Caco-2 (cell line): ENCODE measurements around the gene RNMT. TPM values are rescaled to one million over a fixed set of nuclear protein-coding genes. Genes with fewer than 3 reads are reported as not detected.
"Not testable (repeated sequence)": the region's sequence is repeated elsewhere in the genome, so short reads cannot be mapped to it uniquely, and the experiment has no call there.

Source experiments
- Bru-seq: library from RNA; stranded (reverse); fragments of 400-500 nt; gene quantifications from one replicate; lab custom pipeline; 2021; lab: Mats Ljungman, UMichigan
- BruChase-seq, 2 experiments: library from RNA; stranded (reverse); fragments of 400-500 nt; gene quantifications; one replicate each; lab custom pipeline; 2021; lab: Mats Ljungman, UMichigan
- BruUV-seq: library from RNA; stranded (reverse); fragments of 400-500 nt; replicated peaks from 2 replicates; lab custom pipeline; 2021; lab: Mats Ljungman, UMichigan
- CTCF ChIA-PET: fragments of 300-600 bp; sonication (Branson Sonifier 250); formaldehyde crosslinking; loops from one replicate; lab custom pipeline; 2022; ENCODE audit warnings: antibody characterized with exemption; lab: Charles Lee
- POLR2A ChIA-PET: fragments of 300-600 bp; sonication (Branson Sonifier 250); formaldehyde crosslinking; loops from one replicate; lab custom pipeline; 2022; ENCODE audit warnings: antibody characterized with exemption; lab: Charles Lee
- DNase-seq, 2 experiments: peaks; one replicate each; pipeline versions ENCODE4 v3.0.0 to v3.0.0-alpha.2; 2020 to 2022
- H3K27me3 ChIP-seq: replicated peaks from 2 replicates; pipeline ENCODE4 v1.6.0; 2011; ENCODE audit warnings: low read length; ENCODE audit not compliant: control insufficient read depth, insufficient read depth
- H3K36me3 ChIP-seq: 2 replicates; pipeline ENCODE4 v1.5.1; 2011; ENCODE audit warnings: low read length; ENCODE audit not compliant: control insufficient read depth, insufficient read depth
- H3K4me1 ChIP-seq: fragments of 250-450 bp; sonication (Bioruptor Pico); 2 replicates; pipeline ENCODE4 v1.5.1; 2020; ENCODE audit warnings: mild to moderate bottlenecking
- H3K4me3 ChIP-seq: 2 replicates; pipeline ENCODE4 v1.5.1; 2011; ENCODE audit warnings: low read depth, mild to moderate bottlenecking, control low read depth, low read length
- H3K9me3 ChIP-seq: fragments of 250-450 bp; sonication (Bioruptor Pico); 2 replicates; pipeline ENCODE4 v1.5.1; 2020; ENCODE audit warnings: mild to moderate bottlenecking, moderate library complexity
- H3K27ac Mint-ChIP-seq: one replicate; pipeline ENCODE4 v1.8.0; 2022; ENCODE audit warnings: mixed read lengths; ENCODE audit not compliant: unreplicated experiment
- H3K27me3 Mint-ChIP-seq: one replicate; pipeline ENCODE4 v1.8.0; 2022; ENCODE audit warnings: mixed read lengths; ENCODE audit not compliant: insufficient read depth, unreplicated experiment
- H3K36me3 Mint-ChIP-seq: one replicate; pipeline ENCODE4 v1.8.0; 2022; ENCODE audit warnings: mild to moderate bottlenecking, mixed read lengths; ENCODE audit not compliant: insufficient read depth, unreplicated experiment
- H3K4me1 Mint-ChIP-seq: one replicate; pipeline ENCODE4 v1.8.0; 2022; ENCODE audit warnings: low read depth, mixed read lengths; ENCODE audit not compliant: unreplicated experiment
- H3K4me3 Mint-ChIP-seq: one replicate; pipeline ENCODE4 v1.8.0; 2022; ENCODE audit warnings: mild to moderate bottlenecking, moderate library complexity, mixed read lengths; ENCODE audit not compliant: unreplicated experiment
- H3K9me3 Mint-ChIP-seq: one replicate; pipeline ENCODE4 v1.8.0; 2022; ENCODE audit warnings: mixed read lengths; ENCODE audit not compliant: unreplicated experiment
- intact Hi-C: fragments of 100-400 bp; cut with micrococcal nuclease; formaldehyde crosslinking; loops from one replicate; pipeline ENCODE4 v1.10.0; 2022; ENCODE audit not compliant: unreplicated experiment
- long read RNA-seq: library from polyadenylated mRNA; stranded (forward); transcript quantifications from one replicate; pipeline ENCODE4 v2.0.0, GENCODE V29; 2022
- total RNA-seq: library from RNA; stranded (reverse); gene quantifications from 2 replicates; pipeline ENCODE4 v1.2.3, GENCODE V29; 2022
- TF ChIP-seq, protein P1 (sequence below), 2 experiments: fragments of 200-600 bp in 1 of 2; IDR thresholded peaks; 1 replicate in 1 of 2; 2 replicates in 1 of 2; pipeline versions ENCODE4 v1.5.1 to v1.8.0; 2011 to 2022; ENCODE audit warnings: antibody characterized with exemption in 1 of 2, control low read depth in 1 of 2, inconsistent platforms in 1 of 2, low read depth in 1 of 2, low read length in 1 of 2, mild to moderate bottlenecking in 1 of 2, moderate library complexity in 1 of 2; ENCODE audit not compliant: insufficient read depth in 1 of 2, severe bottlenecking in 1 of 2, unreplicated experiment in 1 of 2

The RNMT gene
- total RNA-seq: 34.2 and 36.5 TPM in 2 replicates
- Bru-seq, nascent RNA: percentile 81 among the genes with signal in this experiment
- BruChase-seq, experiment 1, labeled RNA remaining after a 2-hour chase: percentile 86 among the genes with signal in this experiment
- BruChase-seq, experiment 2, labeled RNA remaining after a 6-hour chase: percentile 82 among the genes with signal in this experiment
- long read RNA-seq, full-length matches to known transcripts: 14 of 20 reads
- long read RNA-seq, partial matches to known transcripts: 4 of 20 reads
- long read RNA-seq, other reads (novel, unspliced or antisense): 2 of 20 reads

GRCh38 chr18:13726232-13726971, at the start of gene RNMT, which contains the start of gene FAM210A:
Gene RNMT (plus strand): TSS chr18:13726673. CDS start chr18:13731518, 4,845 bp downstream.
Gene FAM210A (minus strand): TSS chr18:13726558. CDS start chr18:13682077, 44,481 bp downstream.
- Histone ChIP-seq H3K4me1 (no peaks in the 10 kb centered on the region), H3K9me3 (no peaks in the 10 kb centered on the region), H3K4me3 (peak within 1 kb of the TSS; percentile 83), H3K36me3 (no peaks in the 10 kb centered on the region), H3K27me3 (no peaks in the 10 kb centered on the region)
- Mint-ChIP-seq H3K4me3 (peak within 1 kb of the TSS; percentile 85), H3K27me3 (no peaks in the 10 kb centered on the region), H3K36me3 (peaks cover 22% of the 10 kb centered on the region), H3K27ac (peak within 1 kb of the TSS; percentile 60), H3K9me3 (no peaks in the 10 kb centered on the region), H3K4me1 (peaks cover 18% of the 10 kb centered on the region)
- POLR2A ChIA-PET: interaction anchor here (0.6 to 0.9 kb wide), 7 partner anchors 8 to 1279 kb away, joined by 3 to 9 read pairs (median 4); no protein-coding TSS in a partner anchor
- intact Hi-C loops: loop anchor here (5.0 kb wide), 1 partner anchor 169 kb away; no protein-coding TSS in a partner anchor
- no TSS peak for BruUV-seq
- peak; percentile 94 to 95 for DNase-seq
- CTCF ChIA-PET: interaction anchor here (0.6 to 0.7 kb wide), 2 partner anchors 74 to 134 kb away, joined by 3 read pairs; no protein-coding TSS in a partner anchor
- TF ChIP-seq, protein P1, sequence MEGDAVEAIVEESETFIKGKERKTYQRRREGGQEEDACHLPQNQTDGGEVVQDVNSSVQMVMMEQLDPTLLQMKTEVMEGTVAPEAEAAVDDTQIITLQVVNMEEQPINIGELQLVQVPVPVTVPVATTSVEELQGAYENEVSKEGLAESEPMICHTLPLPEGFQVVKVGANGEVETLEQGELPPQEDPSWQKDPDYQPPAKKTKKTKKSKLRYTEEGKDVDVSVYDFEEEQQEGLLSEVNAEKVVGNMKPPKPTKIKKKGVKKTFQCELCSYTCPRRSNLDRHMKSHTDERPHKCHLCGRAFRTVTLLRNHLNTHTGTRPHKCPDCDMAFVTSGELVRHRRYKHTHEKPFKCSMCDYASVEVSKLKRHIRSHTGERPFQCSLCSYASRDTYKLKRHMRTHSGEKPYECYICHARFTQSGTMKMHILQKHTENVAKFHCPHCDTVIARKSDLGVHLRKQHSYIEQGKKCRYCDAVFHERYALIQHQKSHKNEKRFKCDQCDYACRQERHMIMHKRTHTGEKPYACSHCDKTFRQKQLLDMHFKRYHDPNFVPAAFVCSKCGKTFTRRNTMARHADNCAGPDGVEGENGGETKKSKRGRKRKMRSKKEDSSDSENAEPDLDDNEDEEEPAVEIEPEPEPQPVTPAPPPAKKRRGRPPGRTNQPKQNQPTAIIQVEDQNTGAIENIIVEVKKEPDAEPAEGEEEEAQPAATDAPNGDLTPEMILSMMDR (IDR thresholded peaks at IDR 0.05; ENCODE audit: insufficient read depth in 1 of 2, low read depth in 1 of 2, low read length in 1 of 2, severe bottlenecking in 1 of 2, unreplicated experiment in 1 of 2): no peak

GRCh38 chr18:13677350-13677749, 49.1 kb upstream of the RNMT start:
- DNase-seq, H3K4me1 ChIP-seq, H3K4me1 Mint-ChIP-seq, H3K4me3 ChIP-seq, H3K27me3 Mint-ChIP-seq, BruUV-seq, H3K27me3 ChIP-seq, intact Hi-C loops, H3K9me3 Mint-ChIP-seq, H3K36me3 ChIP-seq, H3K4me3 Mint-ChIP-seq, H3K27ac Mint-ChIP-seq, POLR2A ChIA-PET, H3K9me3 ChIP-seq, CTCF ChIA-PET: not testable (repeated sequence)
- peaks cover 23% of the 10 kb centered on the region for H3K36me3 Mint-ChIP-seq

- Histone ChIP-seq H3K4me3 (no peak overlapping the region), H3K36me3 (no peaks in the 10 kb centered on the region; the same call in 1 of the 2 replicates), H3K9me3 (no peaks in the 10 kb centered on the region; the same call in 1 of the 2 replicates), H3K4me1 (no peaks in the 10 kb centered on the region), H3K27me3 (no peaks in the 10 kb centered on the region)
- Mint-ChIP-seq H3K4me3 (no peak overlapping the region), H3K27ac (no peak overlapping the region), H3K4me1 (no peaks in the 10 kb centered on the region), H3K27me3 (no peaks in the 10 kb centered on the region), H3K36me3 (peaks cover 17% of the 10 kb centered on the region), H3K9me3 (no peaks in the 10 kb centered on the region)
- CTCF ChIA-PET: no interaction called here
- POLR2A ChIA-PET: no interaction called here
- TF ChIP-seq, protein P1 (IDR thresholded peaks at IDR 0.05; ENCODE audit: insufficient read depth in 1 of 2, low read depth in 1 of 2, low read length in 1 of 2, severe bottlenecking in 1 of 2, unreplicated experiment in 1 of 2): peak; percentile 3 to 51
- peak in 1 of 2 experiments; percentile 31 for DNase-seq
- no TSS peak for BruUV-seq
- intact Hi-C loops: no loop called here
Measured at GRCh38 chr18:13680612-13681011, 45.9 kb upstream of the RNMT start.
